CD1c-positive myeloid dendritic cell (primary cell): Measurements from ENCODE around the gene POLRMT.

Source experiments
- DNase-seq: peaks from one replicate; pipeline ENCODE4 v3.0.0-alpha.2; 2016; ENCODE audit errors: extremely low spot score

Gene POLRMT

GRCh38 chr19:662962-663681 is 29.8 kb upstream of the POLRMT start, which contains the start of gene RNF126:
RNF126 (minus strand) TSS chr19:663214; CDS start chr19:663121, 93 bp downstream.
- DNase-seq = peak; percentile 95

- peak; percentile 73 for DNase-seq
Observed at GRCh38 chr19:662207-662961, 29.0 kb upstream of the POLRMT start.

- peak; percentile 62 for DNase-seq
Observed at GRCh38 chr19:661427-662196, 28.3 kb upstream of the POLRMT start.

GRCh38 chr19:660793-661426 is 27.6 kb upstream of the POLRMT start:
- peak; percentile 16 for DNase-seq

- DNase-seq = peak; percentile 71
Observed at GRCh38 chr19:658916-659839, 25.8 kb upstream of the POLRMT start.

GRCh38 chr19:658059-658839 is 24.9 kb upstream of the POLRMT start:
- no peak for DNase-seq

- DNase-seq = no peak
Observed at GRCh38 chr19:657611-658010, 24.3 kb upstream of the POLRMT start.

- DNase-seq = no peak
Observed at GRCh38 chr19:656751-657559, 23.6 kb upstream of the POLRMT start.

- DNase-seq = no peak
Observed at GRCh38 chr19:655691-656090, 22.4 kb upstream of the POLRMT start.

GRCh38 chr19:653425-653824 is 20.1 kb upstream of the POLRMT start:
- no peak for DNase-seq

GRCh38 chr19:652467-653389 is 19.4 kb upstream of the POLRMT start:
- no peak for DNase-seq

GRCh38 chr19:651991-652390 is 18.7 kb upstream of the POLRMT start:
- DNase-seq = no peak

GRCh38 chr19:651114-651818 is 17.9 kb upstream of the POLRMT start:
- DNase-seq = no peak

- no peak for DNase-seq
Observed at GRCh38 chr19:650121-650520, 16.8 kb upstream of the POLRMT start.

GRCh38 chr19:648904-649801 is 15.8 kb upstream of the POLRMT start:
- no peak for DNase-seq

- DNase-seq = no peak
Observed at GRCh38 chr19:648305-648704, 15.0 kb upstream of the POLRMT start.
